Measurements from ENCODE around the gene PARD3B. TPM values are rescaled to one million over a fixed set of nuclear protein-coding genes. Genes with fewer than 3 reads are reported as not detected.

Gene PARD3B
- total and polyA plus RNA-seq, 2 experiments from 2014 or later, result 3.5 to 4.4 TPM

GRCh38 chr2:205058409-205058808 is 513.1 kb downstream of the PARD3B start (continued):
- no peak for TF ChIP-seq REST (IDR thresholded peaks at IDR 0.05; ENCODE audit: unreplicated experiment)
- TF ChIP-seq ZNF114 (CRISPR knock-in tag; IDR thresholded peaks at IDR 0.05), result no peak
- TF ChIP-seq CTCF (conservative IDR thresholded peaks at IDR 0.05; ENCODE audit: low read depth in 2 of 2), result no peak

- Histone ChIP-seq H4K20me1 (replicated peaks; ENCODE audit: insufficient read depth) (no peaks in the 10 kb centered on the region), H2AFZ (no peak overlapping the region), H3K9me2 (ENCODE audit: insufficient read depth) (peaks cover 5% of the 10 kb centered on the region; the same call in 1 of the 2 replicates), H3F3A (replicated peaks; ENCODE audit: low read depth) (no peaks in the 10 kb centered on the region), H3K79me2 (replicated peaks; ENCODE audit: insufficient read depth) (no peaks in the 10 kb centered on the region), H3K27ac (ENCODE audit: low read depth) (no peak overlapping the region), H3K4me2 (0 out of 2 replicates have a peak overlapping the region, but pooled peaks have one; percentile 33), H3K27me3 (ENCODE audit: insufficient read depth) (no peaks in the 10 kb centered on the region), H3K36me3 (ENCODE audit: insufficient read depth) (no peaks in the 10 kb centered on the region), H3K4me3 (no peak overlapping the region), H3K4me1 (ENCODE audit: insufficient read depth) (peaks cover 16% of the 10 kb centered on the region)
- Mint-ChIP-seq H3K27me3 (ENCODE audit: insufficient read depth, low read depth, poor library complexity) (no peaks in the 10 kb centered on the region), H3K4me3 (no peak overlapping the region), H3K36me3 (ENCODE audit: low read depth) (peaks cover 12% of the 10 kb centered on the region; the same call in 2 of the 3 replicates), H3K27ac (no peak overlapping the region), H3K4me1 (peaks cover 10% of the 10 kb centered on the region), H3K9me3 (peaks cover 9% of the 10 kb centered on the region; the same call in 2 of the 3 replicates)
- DNase-seq (ENCODE audit: low spot score), result no peak
- no peak for ATAC-seq
- no peak for TF ChIP-seq POLR2AphosphoS5 (IDR thresholded peaks at IDR 0.05; ENCODE audit: low read depth)
- no peak for TF ChIP-seq CTCF (conservative IDR thresholded peaks at IDR 0.05; ENCODE audit: low read depth in 2 of 2)
- no peak for TF ChIP-seq JUNB (IDR thresholded peaks at IDR 0.05; ENCODE audit: unreplicated experiment)
- TF ChIP-seq CREB1 (CRISPR knock-in tag; IDR thresholded peaks at IDR 0.05; ENCODE audit: low read depth), result no peak
- no peak for TF ChIP-seq ETS1 (IDR thresholded peaks at IDR 0.05)
- no peak for TF ChIP-seq ZNF331 (CRISPR knock-in tag; IDR thresholded peaks at IDR 0.05; ENCODE audit: low read depth)
- TF ChIP-seq ZNF462 (CRISPR knock-in tag; IDR thresholded peaks at IDR 0.05), result no peak
- TF ChIP-seq EZH2phosphoT487 (IDR thresholded peaks at IDR 0.05; ENCODE audit: unreplicated experiment), result no peak
Measured at GRCh38 chr2:205060269-205060668, 515.0 kb downstream of the PARD3B start.
